Stimulated activated CD4-positive, alpha-beta T cell treated with anti-CD3 and anti-CD28 coated beads, Interleukin-4, amount 100 ng/mL, for 48 hours (primary cell): Measurements from ENCODE around the gene THSD4.
"Not testable (repeated sequence)": the region's sequence is repeated elsewhere in the genome, so short reads cannot be mapped to it uniquely, and the experiment has no call there.

ENCODE experiments used
- DNase-seq, 2 donors: peaks; one replicate each; pipeline ENCODE4 v3.0.0-alpha.2; 2020; ENCODE audit warnings: low read depth in 2 of 2

The THSD4 gene

GRCh38 chr15:71256934-71257664 is 141.8 kb downstream of the THSD4 start:
- no peak for DNase-seq

GRCh38 chr15:71259866-71260265 is 144.6 kb downstream of the THSD4 start:
- no peak for DNase-seq

GRCh38 chr15:71261418-71261817 is 146.1 kb downstream of the THSD4 start:
- DNase-seq = no peak

- no peak for DNase-seq
Observed at GRCh38 chr15:71261909-71262308, 146.6 kb downstream of the THSD4 start.

GRCh38 chr15:71262599-71262998 is 147.3 kb downstream of the THSD4 start:
- DNase-seq = no peak

GRCh38 chr15:71265606-71266005 is 150.3 kb downstream of the THSD4 start:
- not testable (repeated sequence) for DNase-seq

GRCh38 chr15:71271327-71271726 is 156.1 kb downstream of the THSD4 start:
- DNase-seq = no peak

- DNase-seq = no peak
Observed at GRCh38 chr15:71272932-71273331, 157.7 kb downstream of the THSD4 start.

- no peak for DNase-seq
Observed at GRCh38 chr15:71273731-71274447, 158.6 kb downstream of the THSD4 start.

- no peak for DNase-seq
Observed at GRCh38 chr15:71274448-71274798, 159.2 kb downstream of the THSD4 start.

GRCh38 chr15:71275098-71275497 is 159.8 kb downstream of the THSD4 start:
- no peak for DNase-seq

- DNase-seq = no peak
Observed at GRCh38 chr15:71275566-71276335, 160.5 kb downstream of the THSD4 start.

- DNase-seq = no peak
Observed at GRCh38 chr15:71276336-71276665, 161.0 kb downstream of the THSD4 start.

- DNase-seq = no peak
Observed at GRCh38 chr15:71278989-71279756, 163.9 kb downstream of the THSD4 start.

GRCh38 chr15:71279757-71280141 is 164.5 kb downstream of the THSD4 start:
- DNase-seq = no peak

GRCh38 chr15:71280206-71280605 is 164.9 kb downstream of the THSD4 start:
- no peak for DNase-seq

- no peak for DNase-seq
Observed at GRCh38 chr15:71281256-71281655, 166.0 kb downstream of the THSD4 start.

- no peak for DNase-seq
Observed at GRCh38 chr15:71282076-71282475, 166.8 kb downstream of the THSD4 start.

- DNase-seq = no peak
Observed at GRCh38 chr15:71288348-71288955, 173.2 kb downstream of the THSD4 start.

- DNase-seq = no peak
Observed at GRCh38 chr15:71290002-71290401, 174.7 kb downstream of the THSD4 start.

GRCh38 chr15:71290881-71291635 is 175.8 kb downstream of the THSD4 start:
- no peak for DNase-seq
